ENCODE results near the gene TAS1R1. TPM values are rescaled to one million over a fixed set of nuclear protein-coding genes. Genes with fewer than 3 reads are reported as not detected.

Gene TAS1R1
- total RNA-seq, 2 experiments from 2014 or later: not detected

GRCh38 chr1:6628971-6629479 is 73.9 kb downstream of the TAS1R1 start:
- POLR2A ChIA-PET: no interaction called here
- no peak overlapping the region for H3K4me3 Mint-ChIP-seq
- no peaks in the 10 kb centered on the region for H3K27me3 Mint-ChIP-seq (ENCODE audit: low read depth)
- H3K27ac Mint-ChIP-seq: no peak overlapping the region
- CTCF ChIA-PET: interaction anchor here (1.4 kb wide), 1 partner anchor 13 kb away, joined by 3 read pairs; no protein-coding TSS in a partner anchor
- peaks cover 40% of the 10 kb centered on the region for H3K36me3 Mint-ChIP-seq (ENCODE audit: low read depth)
- H3K9me3 Mint-ChIP-seq (ENCODE audit: insufficient read depth): no peaks in the 10 kb centered on the region
- ATAC-seq (no peak), DNase-seq (no peak)
- peaks cover 29% of the 10 kb centered on the region for H3K4me1 Mint-ChIP-seq (ENCODE audit: low read depth)

Other genes with a start within 250 kb of the TAS1R1 start
- 100 to 1,000 TPM in 1 of 2 experiments, 10 to 100 TPM in 1; 97.0 to 102 TPM for gene ACOT7, start 161.5 kb upstream of the TAS1R1 start, total RNA-seq
- gene HES2, start 135.4 kb upstream of the TAS1R1 start, total RNA-seq: under 1 TPM; 0.05 to 0.45 TPM
- 1 to 10 TPM in 1 of 2 experiments, under 1 TPM in 1; 0.61 to 1.0 TPM for gene ESPN, start 130.5 kb upstream of the TAS1R1 start, total RNA-seq
- 10 to 100 TPM; 47.7 to 55.8 TPM for gene TNFRSF25, start 89.1 kb upstream of the TAS1R1 start, total RNA-seq
- 1 to 10 TPM; 2.2 to 2.8 TPM for gene PLEKHG5, start 63.6 kb upstream of the TAS1R1 start, total RNA-seq
- 10 to 100 TPM; 39.8 to 43.6 TPM for gene NOL9, start 794 bp upstream of the TAS1R1 start, total RNA-seq
- gene ZBTB48, start 24.7 kb downstream of the TAS1R1 start, total RNA-seq: 10 to 100 TPM; 36.5 to 41.7 TPM
- 10 to 100 TPM; 22.8 to 23.0 TPM for gene KLHL21, start 47.6 kb downstream of the TAS1R1 start, total RNA-seq
- 10 to 100 TPM; 11.8 to 12.6 TPM for gene PHF13, start 58.4 kb downstream of the TAS1R1 start, total RNA-seq
- 10 to 100 TPM; 19.1 to 20.8 TPM for gene THAP3, start 69.6 kb downstream of the TAS1R1 start, total RNA-seq
- gene DNAJC11, start 146.5 kb downstream of the TAS1R1 start, total RNA-seq: 10 to 100 TPM; 47.2 to 48.8 TPM
- gene CAMTA1, start 230.1 kb downstream of the TAS1R1 start, total RNA-seq: 10 to 100 TPM; 43.3 to 46.0 TPM